Kasumi-1 (cell line): Measurements from ENCODE around the gene GRK5.
A peak's percentile ranks its signal among the peaks of the same experiment; 100 is the strongest.

Experiments used
- DNase-seq, 2 experiments: peaks; one replicate each; lab custom pipeline; 2025; lab: John Stamatoyannopoulos, UW

GRK5 gene

GRCh38 chr10:119443970-119444660 is 236.7 kb downstream of the GRK5 start:
- no peak for DNase-seq

GRCh38 chr10:119444866-119445265 is 237.5 kb downstream of the GRK5 start:
- no peak for DNase-seq

DNA sequence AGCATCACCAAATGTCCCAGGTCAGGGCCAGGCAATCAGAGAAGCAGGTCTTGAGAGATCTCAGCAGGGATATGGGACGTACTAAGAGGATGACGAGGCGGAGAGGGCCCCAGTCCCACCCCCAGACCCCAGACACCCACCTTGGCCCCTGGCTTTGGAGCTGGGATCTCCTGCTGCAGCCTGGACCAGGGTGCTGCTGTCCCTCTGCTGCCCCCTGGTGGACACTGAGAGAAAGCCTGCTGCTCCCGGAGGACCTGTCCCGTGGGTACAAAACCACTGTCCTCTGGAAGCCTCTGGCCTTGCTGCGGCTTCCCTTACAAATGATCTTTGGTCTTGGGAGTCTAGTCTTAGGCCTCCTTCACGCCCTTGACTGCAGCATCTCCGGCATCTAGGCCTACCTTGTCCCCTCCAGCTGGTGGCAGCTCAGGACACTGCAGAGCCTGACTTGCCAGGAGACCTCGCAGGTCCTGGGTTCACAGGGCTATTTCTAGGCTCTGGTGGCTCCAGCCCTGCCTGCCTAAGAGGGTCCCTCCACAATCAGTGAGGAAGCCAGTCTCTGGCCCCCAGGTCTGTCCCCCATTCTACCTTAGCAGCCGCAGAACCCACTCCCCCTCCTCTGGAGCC is 238.1 kb downstream of the GRK5 start:
- peak; percentile 68 to 90 for DNase-seq

DNA sequence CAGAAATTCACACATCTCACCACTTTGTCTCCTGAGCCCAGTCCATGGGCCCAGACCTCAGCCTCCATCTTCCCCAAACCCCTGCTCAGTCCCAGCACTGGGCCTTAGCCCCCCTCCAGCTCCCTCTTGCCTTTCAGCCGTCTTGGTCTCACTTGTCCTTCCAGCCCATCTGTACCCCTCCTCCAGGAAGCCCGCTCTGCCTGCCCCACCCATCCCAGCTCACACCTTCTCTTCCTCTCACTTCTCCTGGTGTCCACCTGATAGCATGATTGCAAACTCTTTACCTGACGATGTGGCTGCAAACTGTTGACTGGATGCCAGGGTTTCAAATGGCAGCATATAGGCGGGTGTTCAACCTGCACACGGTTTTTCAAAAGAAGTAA is 238.6 kb downstream of the GRK5 start:
- no peak for DNase-seq

DNA sequence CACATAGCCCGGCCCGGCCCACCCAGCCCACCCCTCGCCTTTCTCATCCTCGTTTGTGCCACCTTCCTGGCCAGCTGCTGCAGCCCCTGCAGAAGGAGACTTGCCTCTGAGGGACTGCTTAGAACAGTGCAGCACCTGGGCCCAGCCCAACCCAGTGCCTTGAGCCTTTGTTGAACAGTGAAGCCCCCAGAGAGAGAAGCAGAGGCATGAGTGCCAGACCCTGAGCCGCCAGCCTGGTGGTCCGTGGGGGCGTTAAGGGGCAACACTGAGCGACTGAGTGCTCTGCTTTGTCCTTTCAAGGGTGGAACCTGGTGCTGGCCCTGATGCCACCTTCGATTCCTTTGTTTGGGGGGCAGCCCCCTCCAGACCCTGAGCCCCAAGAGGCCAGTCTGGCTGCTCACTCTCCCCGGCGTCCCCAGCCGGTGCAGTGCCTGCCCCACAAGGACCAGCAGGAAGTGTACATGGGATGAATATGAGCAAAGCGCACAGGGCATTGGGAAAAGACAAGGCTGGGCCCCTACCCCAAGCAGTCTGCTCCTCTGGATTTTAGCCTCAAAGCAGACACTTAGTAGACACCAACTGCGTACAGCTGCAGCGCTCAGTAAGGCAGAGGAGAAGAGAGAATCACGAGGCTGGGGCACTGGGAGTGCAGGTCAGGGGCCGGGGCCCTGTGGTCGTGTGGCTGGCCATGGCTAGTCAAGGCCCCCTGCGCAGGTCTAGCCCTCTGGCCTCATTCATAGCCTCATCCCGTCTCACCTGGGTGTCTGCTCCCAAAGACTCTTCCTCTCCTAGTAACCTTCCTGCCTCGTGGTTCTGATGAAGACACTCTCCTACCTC is 239.3 kb downstream of the GRK5 start:
- no peak for DNase-seq

DNA sequence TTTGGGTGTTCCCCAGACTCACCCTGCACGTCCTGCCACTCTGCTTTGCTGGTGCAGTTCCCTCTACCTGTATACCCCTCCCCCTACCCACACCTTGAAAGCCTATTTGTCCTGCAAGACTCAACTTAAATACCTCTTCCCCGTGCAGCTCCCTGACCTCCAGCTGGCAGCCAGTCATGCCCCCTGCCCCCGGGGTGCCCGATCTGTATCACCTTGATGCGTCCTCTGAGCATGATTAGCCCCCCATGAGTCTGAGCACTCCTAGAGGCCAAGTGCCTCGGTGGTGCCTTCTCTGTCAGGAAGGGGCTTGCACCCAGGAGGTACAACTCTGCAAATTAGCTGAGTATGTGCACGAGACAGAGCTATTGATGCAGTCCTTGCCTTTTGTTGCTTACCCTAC is 240.1 kb downstream of the GRK5 start:
- no peak for DNase-seq

- DNase-seq = no peak
Observed at GRCh38 chr10:119447823-119448546, 240.6 kb downstream of the GRK5 start.

DNA sequence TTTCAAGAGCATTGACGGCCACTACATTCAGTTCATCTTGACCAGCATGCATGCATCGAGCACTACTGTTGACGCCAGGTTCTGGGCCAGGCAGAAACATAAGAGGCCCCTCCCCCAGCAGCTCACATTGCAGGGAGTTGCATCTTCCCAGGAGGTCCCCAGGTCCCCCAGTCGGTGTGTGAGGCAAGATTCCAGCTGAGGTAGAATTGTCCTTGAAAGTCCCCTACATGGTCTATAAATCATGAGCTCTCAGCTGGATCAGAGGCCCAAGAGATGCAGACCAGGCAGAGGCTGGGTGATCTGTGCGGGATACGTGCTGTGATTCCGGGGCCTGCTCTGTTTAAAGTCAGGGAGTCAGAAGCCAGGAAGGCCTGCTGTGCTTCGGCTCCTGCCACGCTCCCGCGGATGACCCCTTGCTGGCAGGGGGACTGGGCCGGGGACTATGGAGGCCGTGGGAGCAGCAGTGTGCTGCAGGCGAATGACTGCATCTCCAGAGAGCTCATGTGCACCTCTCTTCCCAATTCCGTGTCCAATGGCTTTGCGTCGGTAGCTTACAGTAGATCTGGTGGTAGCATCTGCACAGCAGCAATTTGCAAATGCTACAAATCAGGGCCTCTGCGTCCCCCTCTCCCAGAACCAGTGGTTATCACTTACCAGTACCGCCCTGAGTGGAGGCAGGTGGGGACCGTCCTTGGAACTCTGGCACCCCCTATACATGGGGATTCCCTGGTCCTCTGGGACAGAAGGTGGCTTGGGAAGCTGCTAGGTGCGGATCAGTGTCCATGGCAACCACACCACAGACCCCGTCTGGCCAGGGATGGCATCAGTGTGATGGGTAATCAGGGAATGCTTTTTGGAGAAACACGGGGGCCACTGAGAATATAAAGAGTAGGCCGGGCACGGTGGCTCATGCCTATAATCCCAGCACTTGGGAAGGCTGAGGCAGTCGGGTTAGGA is 241.5 kb downstream of the GRK5 start:
- no peak for DNase-seq

GRCh38 chr10:119449760-119450461 is 242.5 kb downstream of the GRK5 start:
- no peak for DNase-seq

- no peak for DNase-seq
Observed at GRCh38 chr10:119450606-119451299, 243.4 kb downstream of the GRK5 start.

DNA sequence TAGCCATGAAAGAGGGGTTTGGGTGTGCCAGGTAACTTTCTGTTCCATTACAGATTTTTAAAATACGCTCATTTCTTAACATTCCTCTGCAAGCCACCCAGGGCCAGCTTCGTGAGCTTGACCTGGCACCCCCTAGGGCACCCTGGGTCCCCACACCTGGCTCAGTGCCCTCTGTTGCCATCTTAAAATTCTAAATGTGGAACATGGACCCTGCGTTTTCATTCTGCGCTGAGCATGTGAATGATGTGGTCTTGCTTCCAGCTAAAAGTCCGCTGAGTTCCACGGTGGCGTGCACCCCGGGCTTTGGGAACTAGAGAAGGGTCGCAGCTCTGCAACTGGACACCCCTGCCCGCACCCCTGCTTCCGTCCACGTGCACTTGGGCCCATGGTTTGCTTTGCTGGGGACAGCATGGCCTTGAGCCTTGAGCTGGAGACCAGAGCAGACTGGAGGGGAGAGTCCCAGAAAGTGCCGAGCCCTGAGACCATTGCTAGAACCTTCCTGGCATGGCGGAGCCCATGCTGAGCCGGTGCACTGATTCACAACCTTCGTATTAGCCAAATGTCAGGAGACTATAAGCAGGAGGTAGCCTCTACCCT is 244.0 kb downstream of the GRK5 start:
- no peak for DNase-seq

- no peak for DNase-seq
Observed at GRCh38 chr10:119452396-119452795, 245.0 kb downstream of the GRK5 start.

- no peak for DNase-seq
Observed at GRCh38 chr10:119453313-119453712, 245.9 kb downstream of the GRK5 start.

GRCh38 chr10:119454316-119454715 is 246.9 kb downstream of the GRK5 start:
- DNase-seq = no peak

DNA sequence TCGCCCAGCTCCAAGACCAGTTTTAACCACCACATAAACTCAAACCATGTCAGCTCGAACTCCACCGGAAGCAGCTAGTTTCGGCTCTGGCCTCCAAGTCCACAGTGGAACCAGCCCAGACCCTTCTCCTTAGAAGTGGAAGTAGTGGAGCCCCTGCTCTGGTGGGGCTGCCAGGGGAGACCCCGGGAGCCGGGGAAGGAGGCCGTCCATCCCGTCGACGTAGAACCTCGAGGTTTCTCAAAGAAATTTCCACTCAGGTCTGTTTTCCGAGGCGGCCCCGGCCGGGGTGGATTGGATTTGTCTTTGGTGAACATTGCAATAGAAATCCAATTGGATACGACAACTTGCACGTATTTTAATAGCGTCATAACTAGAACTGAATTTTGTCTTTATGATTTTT is 247.6 kb downstream of the GRK5 start:
- DNase-seq = no peak

GRCh38 chr10:119455609-119456434 is 248.5 kb downstream of the GRK5 start:
- no peak for DNase-seq

- DNase-seq = no peak
Observed at GRCh38 chr10:119456435-119456810, 249.1 kb downstream of the GRK5 start.

DNA sequence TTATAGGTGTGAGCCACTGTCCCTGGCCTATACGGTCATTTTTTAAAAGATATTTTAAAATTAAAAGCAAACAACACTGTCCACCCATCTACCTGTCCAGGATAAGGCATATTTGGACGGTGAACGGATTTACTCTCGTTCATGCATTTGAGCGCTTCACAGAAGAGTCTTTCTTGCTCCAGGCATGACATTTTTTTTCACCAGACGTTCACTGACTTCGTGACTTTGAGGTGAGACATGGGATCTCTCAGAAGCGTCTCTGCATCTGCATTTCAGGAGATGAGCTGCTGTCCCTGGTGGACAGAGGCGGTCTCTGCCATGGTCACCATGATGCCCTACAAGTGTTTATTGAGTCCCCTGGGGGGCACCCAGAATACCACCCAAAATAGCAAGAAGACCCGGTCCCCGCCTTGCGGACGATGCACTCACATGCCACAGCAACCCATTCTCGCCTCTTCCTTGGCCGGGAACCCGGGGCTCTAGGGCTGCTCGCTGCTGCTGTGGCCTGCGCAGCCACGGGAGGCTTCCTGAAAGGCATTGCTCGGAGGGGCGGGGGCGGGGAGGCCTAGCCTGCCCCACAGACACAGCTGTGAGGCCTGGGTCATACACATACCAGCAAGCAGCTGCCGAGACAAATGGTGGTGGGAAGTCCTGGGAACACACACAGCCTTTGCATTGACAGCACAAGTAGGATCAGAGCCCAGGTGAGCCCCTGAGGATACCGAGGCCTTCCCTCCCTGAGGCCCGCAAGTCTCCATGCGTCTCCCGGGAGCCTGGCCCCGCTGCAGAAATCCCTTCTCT is 250.8 kb downstream of the GRK5 start:
- no peak for DNase-seq
